Measurements from ENCODE around the gene LDLRAP1. TPM values are rescaled to one million over a fixed set of nuclear protein-coding genes. Genes with fewer than 3 reads are reported as not detected.
A peak's percentile ranks its signal among the peaks of the same experiment; 100 is the strongest.

LDLRAP1 gene
- total and polyA plus RNA-seq, 2 of the 4 experiments (the other 2 are of a cell fraction) = 4.5 to 14.4 TPM

DNA sequence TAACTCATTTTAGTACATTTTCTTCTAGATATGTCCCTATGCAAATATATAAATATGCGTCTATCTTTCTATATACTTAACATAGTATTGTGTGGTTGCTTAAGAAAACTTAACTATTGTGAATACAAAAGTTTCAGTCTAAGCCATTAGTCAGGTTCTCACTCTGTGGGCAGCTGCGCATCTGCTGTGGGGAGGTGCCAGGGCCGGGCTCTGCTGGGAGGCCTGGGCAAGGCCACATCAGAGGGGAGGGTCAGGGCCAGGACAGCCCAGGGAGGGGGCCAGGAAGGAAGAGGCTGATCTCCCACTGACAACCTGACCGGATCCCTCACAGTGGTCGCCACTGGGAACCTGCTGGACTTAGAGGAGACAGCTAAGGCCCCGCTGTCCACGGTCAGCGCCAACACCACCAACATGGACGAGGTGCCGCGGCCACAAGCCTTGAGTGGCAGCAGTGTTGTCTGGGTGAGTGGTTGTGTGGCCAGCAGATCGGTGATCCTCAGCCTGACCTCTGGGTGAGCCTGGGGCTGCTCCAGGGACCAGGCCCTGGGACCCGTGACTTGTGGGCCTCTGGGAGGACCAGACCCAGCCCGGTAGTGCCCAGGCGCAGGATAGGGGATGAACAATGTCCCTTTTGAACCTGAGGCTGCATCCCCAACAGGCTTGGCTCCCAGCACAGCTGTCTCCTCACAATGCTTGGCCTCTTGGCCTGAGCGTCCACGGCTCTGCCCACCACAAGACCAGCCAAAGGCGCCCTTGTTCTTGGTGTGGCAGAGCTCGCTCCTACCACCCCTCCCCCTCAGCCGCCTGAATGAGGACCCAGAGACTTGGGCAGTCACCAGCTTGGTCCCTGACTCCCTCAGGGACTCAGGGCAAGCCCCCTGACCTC lies 20.2 kb downstream of the LDLRAP1 start:
- intact Hi-C loops (cut with micrococcal nuclease) = no loop called here
- H3K27ac ChIP-seq (ENCODE audit: insufficient read depth, low read length) = no peak overlapping the region
- no peak overlapping the region for H2BK20ac ChIP-seq (ENCODE audit: low read depth, low read length)
- H3K27me3 ChIP-seq (ENCODE audit: control insufficient read depth, insufficient read depth, low read length) = no peaks in the 10 kb centered on the region
- CTCF ChIA-PET = no interaction called here
- H3K9ac ChIP-seq (ENCODE audit: low read depth, low read length) = no peak overlapping the region
- no peak overlapping the region for H3K14ac ChIP-seq (replicated peaks; ENCODE audit: low read depth, low read length)
- H4K8ac ChIP-seq (ENCODE audit: low read depth in 2 of 2, low read length in 2 of 2) = no peak overlapping the region
- H3K18ac ChIP-seq (ENCODE audit: low read depth, low read length) = no peak overlapping the region
- no peak overlapping the region for H4K91ac ChIP-seq (ENCODE audit: insufficient read depth, low read depth, low read length)
- H2BK15ac ChIP-seq (ENCODE audit: low read depth, low read length) = no peak overlapping the region
- peaks cover 7% of the 10 kb centered on the region for H3K9me1 ChIP-seq (ENCODE audit: insufficient read depth, low read length)
- 0 out of 2 replicates have a peak overlapping the region, but pooled peaks have one; percentile 24 for H2AK5ac ChIP-seq (ENCODE audit: low read depth, low read length)
- no peak overlapping the region for H2BK5ac ChIP-seq (ENCODE audit: low read depth, low read length, poor library complexity, severe bottlenecking)
- no peak overlapping the region for H3K4ac ChIP-seq (ENCODE audit: low read depth, low read length)
- peaks cover 29% of the 10 kb centered on the region for H3K4me1 ChIP-seq (ENCODE audit: control insufficient read depth, insufficient read depth, low read length)
- H3K9me3 ChIP-seq (ENCODE audit: control insufficient read depth, insufficient read depth, low read length) = no peaks in the 10 kb centered on the region
- peaks cover 23% of the 10 kb centered on the region; the same call in 1 of the 2 replicates for H3K36me3 ChIP-seq (ENCODE audit: control insufficient read depth, insufficient read depth, low read length)
- H4K20me1 ChIP-seq (ENCODE audit: insufficient read depth, low read length) = no peaks in the 10 kb centered on the region
- DNase-seq (no peak), ATAC-seq (ENCODE audit: low read depth) (no peak)
- POLR2A ChIA-PET (ENCODE audit: unreplicated experiment) = no interaction called here
- in situ Hi-C loops (cut with MboI; ENCODE audit: low sequenced_read_pairs) = no loop called here
- no peak overlapping the region for H3K4me3 ChIP-seq (ENCODE audit: insufficient read depth, low read depth, low read length)
- no peak overlapping the region for H2BK120ac ChIP-seq (ENCODE audit: low read depth, low read length)
- H3K23ac ChIP-seq (ENCODE audit: low read depth, low read length) = no peak overlapping the region
- dilution Hi-C loops (cut with HindIII; ENCODE audit: low sequenced_read_pairs, unreplicated experiment) = no loop called here
- WGBS, 2 experiments (ENCODE audit: extremely low coverage in 2 of 2, insufficient read length in 1 of 2) = 89% methylated on average over 7 of the region's 20 CpGs; no CpG with 5 or more reads in 1 of the 2 experiments
- no peak overlapping the region for H4K5ac ChIP-seq (ENCODE audit: low read depth, low read length)
- H3K4me2 ChIP-seq (ENCODE audit: low read depth, low read length) = no peak overlapping the region
- no peak for TF ChIP-seq NFE2L2 (IDR thresholded peaks at IDR 0.05; ENCODE audit: low read depth, low read length)
- TF ChIP-seq RAD21 (IDR thresholded peaks at IDR 0.05; ENCODE audit: low read length) = no peak
- no peak for TF ChIP-seq FOS (IDR thresholded peaks at IDR 0.05; ENCODE audit: low read depth, low read length)
- no peak for TF ChIP-seq SMC3 (IDR thresholded peaks at IDR 0.05; ENCODE audit: low read depth, low read length)
- no peak for TF ChIP-seq POLR2A (IDR thresholded peaks at IDR 0.05; ENCODE audit: low read depth, low read length)
- TF ChIP-seq RCOR1 (IDR thresholded peaks at IDR 0.05; ENCODE audit: insufficient replicate concordance, low read length) = no peak
- TF ChIP-seq, protein P1, sequence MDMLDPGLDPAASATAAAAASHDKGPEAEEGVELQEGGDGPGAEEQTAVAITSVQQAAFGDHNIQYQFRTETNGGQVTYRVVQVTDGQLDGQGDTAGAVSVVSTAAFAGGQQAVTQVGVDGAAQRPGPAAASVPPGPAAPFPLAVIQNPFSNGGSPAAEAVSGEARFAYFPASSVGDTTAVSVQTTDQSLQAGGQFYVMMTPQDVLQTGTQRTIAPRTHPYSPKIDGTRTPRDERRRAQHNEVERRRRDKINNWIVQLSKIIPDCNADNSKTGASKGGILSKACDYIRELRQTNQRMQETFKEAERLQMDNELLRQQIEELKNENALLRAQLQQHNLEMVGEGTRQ (IDR thresholded peaks at IDR 0.05; ENCODE audit: low read depth, low read length) = no peak
- no peak for TF ChIP-seq CTCF (conservative IDR thresholded peaks at IDR 0.05; ENCODE audit: low read depth, low read length)
- TF ChIP-seq CHD1 (IDR thresholded peaks at IDR 0.05; ENCODE audit: low read depth, low read length) = no peak
- TF ChIP-seq RFX5 (IDR thresholded peaks at IDR 0.05; ENCODE audit: low read depth, low read length) = no peak
- TF ChIP-seq BHLHE40 (IDR thresholded peaks at IDR 0.05; ENCODE audit: low read depth, low read length) = no peak
- TF ChIP-seq CEBPB (IDR thresholded peaks at IDR 0.05; ENCODE audit: low read depth, low read length) = no peak
- H2AK9ac ChIP-seq (replicated peaks; ENCODE audit: low read depth, low read length, poor library complexity) = no peak overlapping the region
- H3K56ac ChIP-seq (ENCODE audit: extremely low read depth, insufficient read depth, low read length) = no peak overlapping the region
- no TSS peak for BruUV-seq (replicated peaks)
- H3K79me1 ChIP-seq (ENCODE audit: low read depth in 1 of 2, low read length in 2 of 2) = 0 out of 4 replicates have a peak, but pooled peaks cover 0 to 4% of the 10 kb centered on the region in 2 experiments
- H2AFZ ChIP-seq (replicated peaks; ENCODE audit: low read length, poor library complexity) = no peak overlapping the region
